ENCODE measurements around the gene SLC25A42. TPM values are rescaled to one million over a fixed set of nuclear protein-coding genes. Genes with fewer than 3 reads are reported as not detected.

SLC25A42 gene
- total RNA-seq, 1 experiment from 2014 or later = 4.5 TPM

DNA sequence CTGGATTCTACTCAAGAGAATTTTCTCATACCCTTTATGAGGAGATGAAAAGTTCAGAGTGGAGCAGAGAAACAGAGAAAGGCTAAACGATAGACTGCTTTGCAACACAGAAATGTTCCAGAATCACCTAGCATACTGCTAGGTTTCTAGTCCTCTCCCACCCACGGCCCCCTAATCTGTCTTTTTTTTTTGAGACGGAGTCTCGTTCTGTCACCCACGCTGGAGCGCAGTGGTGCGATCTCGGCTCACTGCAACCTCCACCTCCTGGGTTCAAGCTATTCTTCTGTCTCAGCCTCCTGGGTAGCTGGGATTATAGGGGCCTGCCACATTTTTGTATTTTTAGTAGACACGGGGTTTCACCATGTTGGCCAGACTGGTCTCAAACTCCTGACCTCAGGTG is 35.3 kb upstream of the SLC25A42 start:
- Histone ChIP-seq H3K27me3 (ENCODE audit: low read length) (no peaks in the 10 kb centered on the region), H3K9ac (ENCODE audit: low read length) (no peak overlapping the region), H3K36me3 (ENCODE audit: insufficient read depth, low read length) (peaks cover 47% of the 10 kb centered on the region), H3K27ac (ENCODE audit: low read length) (no peak overlapping the region), H3K9me2 (replicated peaks; ENCODE audit: insufficient read depth, low read length) (no peaks in the 10 kb centered on the region), H3K4me1 (ENCODE audit: low read length) (peaks cover 10% of the 10 kb centered on the region), H3K4me2 (ENCODE audit: low read depth, low read length, poor library complexity, severe bottlenecking) (no peak overlapping the region), H2AFZ (ENCODE audit: low read length) (no peak overlapping the region), H3K4me3 (ENCODE audit: low read length) (no peak overlapping the region), H4K20me1 (ENCODE audit: insufficient read depth, low read depth, low read length) (peaks cover 50% of the 10 kb centered on the region), H3K9me3 (ENCODE audit: low read length) (no peaks in the 10 kb centered on the region), H3K79me2 (ENCODE audit: low read length) (peaks cover 88% of the 10 kb centered on the region)
- no peak for DNase-seq

DNA sequence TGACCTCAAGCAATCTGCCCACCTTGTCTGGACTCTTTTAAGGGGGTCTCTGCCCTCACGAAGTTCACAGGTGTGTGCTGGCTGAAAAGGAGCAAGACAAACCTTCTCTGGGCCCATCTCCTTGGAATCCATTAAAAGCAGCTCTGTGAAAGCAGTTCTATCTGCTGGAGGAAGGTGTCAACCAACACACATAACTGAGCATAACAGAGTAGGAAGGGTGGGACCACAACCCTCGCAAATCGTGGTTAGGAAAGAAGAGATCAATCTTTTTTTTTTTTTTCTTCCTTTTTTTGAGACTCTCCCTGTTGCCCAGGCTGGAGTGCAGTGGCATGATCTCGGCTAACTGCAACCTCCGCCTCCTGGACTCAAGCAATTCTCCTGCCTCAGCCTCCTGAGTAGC is 31.9 kb upstream of the SLC25A42 start:
- Histone ChIP-seq H3K79me2 (ENCODE audit: low read length) (peaks cover 84% of the 10 kb centered on the region), H3K27ac (ENCODE audit: low read length) (no peak overlapping the region), H3K36me3 (ENCODE audit: insufficient read depth, low read length) (peaks cover 19% of the 10 kb centered on the region), H3K27me3 (ENCODE audit: low read length) (no peaks in the 10 kb centered on the region), H3K9me2 (replicated peaks; ENCODE audit: insufficient read depth, low read length) (no peaks in the 10 kb centered on the region), H3K4me1 (ENCODE audit: low read length) (peaks cover 28% of the 10 kb centered on the region), H3K4me2 (ENCODE audit: low read depth, low read length, poor library complexity, severe bottlenecking) (peak overlapping the region; percentile 81), H3K4me3 (ENCODE audit: low read length) (peak overlapping the region; percentile 99), H3K9ac (ENCODE audit: low read length) (peak overlapping the region; percentile 100; the same call in 1 of the 2 replicates), H2AFZ (ENCODE audit: low read length) (no peak overlapping the region), H3K9me3 (ENCODE audit: low read length) (no peaks in the 10 kb centered on the region), H4K20me1 (ENCODE audit: insufficient read depth, low read depth, low read length) (peaks cover 21% of the 10 kb centered on the region)
- no peak for DNase-seq

DNA sequence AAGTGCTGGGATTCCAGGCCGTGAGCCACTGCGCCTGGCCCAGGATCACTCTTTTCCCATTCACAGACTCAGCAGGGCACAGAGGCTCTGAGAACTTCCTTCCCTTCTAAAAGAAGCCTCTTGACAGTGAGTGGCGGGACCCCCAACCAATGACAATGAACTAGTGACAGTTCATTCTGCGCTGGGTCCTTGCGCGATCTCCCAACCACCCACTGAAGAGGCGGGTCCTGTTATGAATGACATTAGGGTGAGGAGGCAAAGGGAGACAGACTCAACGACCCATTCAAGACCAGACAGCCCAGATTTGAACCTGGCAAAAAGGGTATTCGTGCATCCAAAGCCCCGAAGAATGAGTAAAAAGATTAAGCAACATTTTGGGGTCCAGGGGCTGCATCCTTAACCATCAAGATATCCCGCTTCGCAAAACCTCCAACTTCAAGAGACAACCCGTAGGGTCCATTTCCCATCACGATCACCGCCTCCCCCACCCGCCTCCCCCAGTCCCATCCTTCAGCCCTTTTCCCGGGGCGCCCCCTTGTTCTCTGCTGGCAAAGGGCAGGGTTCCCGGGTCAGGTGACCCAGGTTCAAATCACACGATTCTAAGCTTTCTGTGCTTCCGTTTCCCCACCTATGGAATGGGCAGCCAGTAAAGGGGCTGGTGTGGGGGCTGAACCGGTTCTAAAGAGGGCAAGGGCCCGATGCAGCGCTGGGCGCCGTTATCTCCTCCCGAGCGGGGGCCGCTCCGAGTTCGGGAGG is 31.2 kb upstream of the SLC25A42 start:
- peaks cover 85% of the 10 kb centered on the region for H3K79me2 ChIP-seq (ENCODE audit: low read length)
- H3K9ac ChIP-seq (ENCODE audit: low read length) = peak overlapping the region; percentile 100
- no peaks in the 10 kb centered on the region for H3K9me3 ChIP-seq (ENCODE audit: low read length)
- peaks cover 28% of the 10 kb centered on the region for H3K4me1 ChIP-seq (ENCODE audit: low read length)
- H3K4me2 ChIP-seq (ENCODE audit: low read depth, low read length, poor library complexity, severe bottlenecking) = peak overlapping the region; percentile 81
- peak overlapping the region; percentile 99 for H3K4me3 ChIP-seq (ENCODE audit: low read length)
- no peaks in the 10 kb centered on the region for H3K9me2 ChIP-seq (replicated peaks; ENCODE audit: insufficient read depth, low read length)
- peaks cover 17% of the 10 kb centered on the region for H4K20me1 ChIP-seq (ENCODE audit: insufficient read depth, low read depth, low read length)
- peaks cover 17% of the 10 kb centered on the region for H3K36me3 ChIP-seq (ENCODE audit: insufficient read depth, low read length)
- H3K27ac ChIP-seq (ENCODE audit: low read length) = peak overlapping the region; percentile 95
- no peaks in the 10 kb centered on the region for H3K27me3 ChIP-seq (ENCODE audit: low read length)
- DNase-seq = peak; percentile 77
- H2AFZ ChIP-seq (ENCODE audit: low read length) = no peak overlapping the region

DNA sequence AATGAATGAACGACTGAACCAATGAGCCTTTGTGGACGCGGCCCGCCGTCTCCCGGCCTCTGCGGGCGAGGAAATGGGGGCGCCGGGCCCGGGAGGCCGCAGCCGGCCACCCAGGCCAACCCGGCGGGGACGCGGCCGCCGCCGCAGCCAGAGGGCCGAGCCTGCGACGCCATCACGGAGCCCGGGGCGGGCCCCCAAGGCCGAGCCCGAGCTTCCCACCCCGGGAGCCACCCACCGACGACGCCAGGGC is 30.7 kb upstream of the SLC25A42 start:
- no peak for DNase-seq
- Histone ChIP-seq H3K4me3 (ENCODE audit: low read length) (peak overlapping the region; percentile 99), H3K9ac (ENCODE audit: low read length) (peak overlapping the region; percentile 100), H3K27me3 (ENCODE audit: low read length) (no peaks in the 10 kb centered on the region), H3K27ac (ENCODE audit: low read length) (peak overlapping the region; percentile 95), H3K4me2 (ENCODE audit: low read depth, low read length, poor library complexity, severe bottlenecking) (peak overlapping the region; percentile 81), H3K4me1 (ENCODE audit: low read length) (peaks cover 28% of the 10 kb centered on the region), H3K36me3 (ENCODE audit: insufficient read depth, low read length) (peaks cover 14% of the 10 kb centered on the region), H3K79me2 (ENCODE audit: low read length) (peaks cover 85% of the 10 kb centered on the region), H2AFZ (ENCODE audit: low read length) (no peak overlapping the region), H3K9me2 (replicated peaks; ENCODE audit: insufficient read depth, low read length) (no peaks in the 10 kb centered on the region), H3K9me3 (ENCODE audit: low read length) (no peaks in the 10 kb centered on the region), H4K20me1 (ENCODE audit: insufficient read depth, low read depth, low read length) (peaks cover 17% of the 10 kb centered on the region)

DNA sequence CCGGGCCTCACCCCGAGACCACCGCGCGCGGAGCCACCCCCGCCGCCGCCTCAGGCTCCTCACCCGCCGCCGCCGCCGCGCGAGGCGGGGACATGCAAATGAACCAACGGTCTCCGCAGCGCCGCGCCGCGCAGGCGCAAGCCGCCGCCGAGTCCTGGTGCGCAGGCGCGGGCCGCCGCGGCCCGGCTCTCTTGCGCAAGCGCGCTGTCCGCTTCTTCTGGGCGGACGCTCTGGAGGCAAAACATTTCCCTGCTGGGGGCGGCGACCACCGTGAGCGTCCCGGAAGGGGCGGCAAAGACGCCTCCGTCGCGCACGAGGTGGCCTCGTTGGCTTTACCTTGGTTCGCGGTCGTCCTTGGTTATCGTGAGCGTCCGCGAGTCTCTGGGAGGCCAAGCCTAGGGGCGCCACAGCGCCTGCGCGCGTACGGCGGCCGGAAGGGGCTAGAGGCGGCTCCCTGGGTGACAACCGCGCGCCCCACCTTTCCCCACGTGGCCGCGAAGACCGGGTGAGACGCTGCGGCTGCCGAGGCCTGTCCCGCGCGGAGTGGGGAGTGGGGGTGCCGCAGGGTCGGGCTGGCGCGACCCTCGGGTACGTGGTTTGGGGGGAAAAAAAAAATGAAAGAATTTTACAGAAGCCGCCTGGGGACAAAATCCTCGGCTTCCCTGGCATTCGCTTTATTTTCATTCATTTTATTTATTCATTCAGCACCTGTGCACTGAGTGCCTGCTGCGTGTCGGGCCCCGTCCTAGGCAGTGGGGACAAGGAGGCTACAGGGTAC is 30.2 kb upstream of the SLC25A42 start, which contains the start of the genes ARMC6 and SUGP2:
ARMC6 (plus strand) TSS at position 178 of the 778 bp plus-strand sequence. CDS start 607 bp downstream, outside the sequence.
SUGP2 (minus strand) TSS at position 92 of the 778 bp plus-strand sequence. CDS start 2,446 bp downstream, outside the sequence.
- peaks cover 28% of the 10 kb centered on the region for H3K4me1 ChIP-seq (ENCODE audit: low read length)
- H3K27me3 ChIP-seq (ENCODE audit: low read length) = no peaks in the 10 kb centered on the region
- no peaks in the 10 kb centered on the region for H3K9me3 ChIP-seq (ENCODE audit: low read length)
- peaks cover 83% of the 10 kb centered on the region for H3K79me2 ChIP-seq (ENCODE audit: low read length)
- H3K9ac ChIP-seq (ENCODE audit: low read length) = peak within 1 kb of the TSS; percentile 100
- H2AFZ ChIP-seq (ENCODE audit: low read length) = peak within 1 kb of the TSS; percentile 19; the same call in 1 of the 2 replicates
- H3K4me3 ChIP-seq (ENCODE audit: low read length) = peak within 1 kb of the TSS; percentile 99
- no peaks in the 10 kb centered on the region for H3K9me2 ChIP-seq (replicated peaks; ENCODE audit: insufficient read depth, low read length)
- peak; percentile 98 for DNase-seq
- H4K20me1 ChIP-seq (ENCODE audit: insufficient read depth, low read depth, low read length) = peaks cover 17% of the 10 kb centered on the region
- peak within 1 kb of the TSS; percentile 94 for H3K4me2 ChIP-seq (ENCODE audit: low read depth, low read length, poor library complexity, severe bottlenecking)
- peaks cover 12% of the 10 kb centered on the region for H3K36me3 ChIP-seq (ENCODE audit: insufficient read depth, low read length)
- H3K27ac ChIP-seq (ENCODE audit: low read length) = peak within 1 kb of the TSS; percentile 95

DNA sequence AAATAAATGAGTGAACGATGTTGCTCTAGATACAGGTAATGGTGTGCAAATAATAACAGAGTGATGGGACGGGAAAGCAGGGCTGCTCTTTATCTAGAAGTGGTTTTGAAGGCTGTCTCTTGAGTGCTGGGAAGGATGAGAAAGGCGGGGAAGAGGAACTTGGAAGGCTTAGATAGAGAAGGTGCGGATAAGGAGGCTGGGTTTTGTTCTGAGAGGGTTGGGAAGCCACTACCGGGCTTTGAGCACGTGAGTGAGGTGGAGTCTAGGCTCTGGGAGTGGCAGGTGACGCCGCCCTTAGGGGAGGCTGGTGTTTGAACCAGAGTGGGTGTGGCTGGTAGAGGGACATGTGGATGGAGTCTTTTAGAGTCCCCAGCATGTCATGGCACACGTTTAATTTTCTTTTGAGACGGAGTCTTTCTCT is 29.6 kb upstream of the SLC25A42 start:
- Histone ChIP-seq H3K9ac (ENCODE audit: low read length) (peak overlapping the region; percentile 100), H3K27me3 (ENCODE audit: low read length) (no peaks in the 10 kb centered on the region), H4K20me1 (ENCODE audit: insufficient read depth, low read depth, low read length) (peaks cover 17% of the 10 kb centered on the region), H2AFZ (ENCODE audit: low read length) (peak overlapping the region; percentile 19; the same call in 1 of the 2 replicates), H3K9me3 (ENCODE audit: low read length) (no peaks in the 10 kb centered on the region), H3K4me3 (ENCODE audit: low read length) (peak overlapping the region; percentile 99), H3K4me1 (ENCODE audit: low read length) (peaks cover 28% of the 10 kb centered on the region), H3K79me2 (ENCODE audit: low read length) (peaks cover 80% of the 10 kb centered on the region), H3K36me3 (ENCODE audit: insufficient read depth, low read length) (peaks cover 12% of the 10 kb centered on the region), H3K4me2 (ENCODE audit: low read depth, low read length, poor library complexity, severe bottlenecking) (peak overlapping the region; percentile 94), H3K9me2 (replicated peaks; ENCODE audit: insufficient read depth, low read length) (no peaks in the 10 kb centered on the region), H3K27ac (ENCODE audit: low read length) (peak overlapping the region; percentile 95)
- DNase-seq = peak; percentile 92

DNA sequence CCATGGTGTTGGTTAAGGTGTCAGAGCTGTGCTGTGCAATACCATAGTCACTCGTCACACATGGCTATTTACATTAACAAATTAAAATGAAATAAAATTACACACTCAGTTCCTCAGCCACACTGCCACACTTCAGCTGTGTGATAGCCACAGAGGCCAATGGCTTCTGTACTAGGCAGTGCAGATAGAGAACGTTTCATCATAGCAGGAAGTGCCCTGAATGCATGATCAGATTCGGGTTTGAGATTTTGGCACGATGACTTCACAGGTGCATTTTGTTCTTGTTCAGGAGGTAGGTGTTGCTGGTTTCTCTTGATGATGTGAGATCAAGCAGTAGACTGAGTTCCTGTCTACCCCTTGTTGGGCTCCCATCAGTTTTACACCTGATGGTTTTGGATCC is 23.9 kb upstream of the SLC25A42 start:
- peak overlapping the region; percentile 21; the same call in 1 of the 2 replicates for H3K27ac ChIP-seq (ENCODE audit: low read length)
- H2AFZ ChIP-seq (ENCODE audit: low read length) = no peak overlapping the region
- H3K4me3 ChIP-seq (ENCODE audit: low read length) = no peak overlapping the region
- peaks cover 57% of the 10 kb centered on the region for H3K79me2 ChIP-seq (ENCODE audit: low read length)
- no peak overlapping the region for H3K4me2 ChIP-seq (ENCODE audit: low read depth, low read length, poor library complexity, severe bottlenecking)
- peaks cover 14% of the 10 kb centered on the region for H3K4me1 ChIP-seq (ENCODE audit: low read length)
- no peaks in the 10 kb centered on the region for H4K20me1 ChIP-seq (ENCODE audit: insufficient read depth, low read depth, low read length)
- H3K9ac ChIP-seq (ENCODE audit: low read length) = 0 out of 2 replicates have a peak overlapping the region, but pooled peaks have one; percentile 19
- H3K9me2 ChIP-seq (replicated peaks; ENCODE audit: insufficient read depth, low read length) = no peaks in the 10 kb centered on the region
- DNase-seq = peak; percentile 61
- H3K9me3 ChIP-seq (ENCODE audit: low read length) = no peaks in the 10 kb centered on the region
- peaks cover 6% of the 10 kb centered on the region; the same call in 1 of the 2 replicates for H3K36me3 ChIP-seq (ENCODE audit: insufficient read depth, low read length)
- no peaks in the 10 kb centered on the region for H3K27me3 ChIP-seq (ENCODE audit: low read length)

DNA sequence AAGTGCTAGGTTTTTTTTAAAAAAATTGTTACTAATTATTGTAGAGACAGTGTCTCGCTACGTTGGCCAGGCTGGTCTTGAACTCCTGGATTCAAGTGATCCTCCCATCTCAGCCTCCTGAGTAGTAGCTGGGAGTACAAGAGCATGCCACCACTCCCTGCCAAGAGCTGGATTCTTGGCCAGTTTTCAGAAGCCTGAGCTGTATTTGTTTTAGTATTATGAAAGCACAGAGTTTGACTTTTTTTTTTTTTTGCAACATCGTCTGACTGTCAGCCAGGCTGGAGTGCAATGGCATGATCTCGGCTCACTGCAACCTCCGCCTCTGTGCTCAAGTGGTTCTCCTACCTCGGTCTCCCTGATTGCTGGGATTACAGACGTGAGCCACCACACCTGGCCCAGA is 23.4 kb upstream of the SLC25A42 start:
- Histone ChIP-seq H2AFZ (ENCODE audit: low read length) (no peak overlapping the region), H4K20me1 (ENCODE audit: insufficient read depth, low read depth, low read length) (no peaks in the 10 kb centered on the region), H3K9me2 (replicated peaks; ENCODE audit: insufficient read depth, low read length) (no peaks in the 10 kb centered on the region)

More for the DNA sequence above, 23.4 kb upstream of the SLC25A42 start:
- Histone ChIP-seq H3K9ac (ENCODE audit: low read length) (no peak overlapping the region), H3K36me3 (ENCODE audit: insufficient read depth, low read length) (peaks cover 6% of the 10 kb centered on the region; the same call in 1 of the 2 replicates), H3K4me3 (ENCODE audit: low read length) (no peak overlapping the region), H3K27me3 (ENCODE audit: low read length) (no peaks in the 10 kb centered on the region), H3K4me2 (ENCODE audit: low read depth, low read length, poor library complexity, severe bottlenecking) (no peak overlapping the region), H3K9me3 (ENCODE audit: low read length) (no peaks in the 10 kb centered on the region), H3K27ac (ENCODE audit: low read length) (no peak overlapping the region; the same call in 1 of the 2 replicates), H3K79me2 (ENCODE audit: low read length) (peaks cover 52% of the 10 kb centered on the region), H3K4me1 (ENCODE audit: low read length) (peaks cover 11% of the 10 kb centered on the region)
- DNase-seq = no peak
